ENCODE data around the gene SPOPL.

SPOPL gene

GRCh38 chr2:138577066-138577465 is 75.5 kb downstream of the SPOPL start:
- no peak overlapping the region for H3K4me3 ChIP-seq (ENCODE audit: low read depth, low read length)
- H3K36me3 ChIP-seq (ENCODE audit: control insufficient read depth, insufficient read depth, low read length) = no peaks in the 10 kb centered on the region
- H3K9me3 ChIP-seq (ENCODE audit: control insufficient read depth, insufficient read depth, low read length) = no peaks in the 10 kb centered on the region
- H3K9ac ChIP-seq (ENCODE audit: low read depth, low read length) = no peak overlapping the region
- no peaks in the 10 kb centered on the region for H3K27me3 ChIP-seq (ENCODE audit: control insufficient read depth, insufficient read depth, low read length)
- H3K4me1 ChIP-seq (ENCODE audit: control insufficient read depth, insufficient read depth, low read length) = no peaks in the 10 kb centered on the region

- H3K27me3 ChIP-seq (ENCODE audit: control insufficient read depth, insufficient read depth, low read length) = no peaks in the 10 kb centered on the region
- H3K36me3 ChIP-seq (ENCODE audit: control insufficient read depth, insufficient read depth, low read length) = no peaks in the 10 kb centered on the region
- H3K9me3 ChIP-seq (ENCODE audit: control insufficient read depth, insufficient read depth, low read length) = no peaks in the 10 kb centered on the region
- H3K9ac ChIP-seq (ENCODE audit: low read depth, low read length) = no peak overlapping the region
- no peak overlapping the region for H3K4me3 ChIP-seq (ENCODE audit: low read depth, low read length)
- H3K4me1 ChIP-seq (ENCODE audit: control insufficient read depth, insufficient read depth, low read length) = no peaks in the 10 kb centered on the region
These were observed 78.0 kb downstream of the SPOPL start for GRCh38 chr2:138579556-138579955.

GRCh38 chr2:138581909-138582308 is 80.3 kb downstream of the SPOPL start:
- H3K27me3 ChIP-seq (ENCODE audit: control insufficient read depth, insufficient read depth, low read length) = no peaks in the 10 kb centered on the region
- no peak overlapping the region for H3K9ac ChIP-seq (ENCODE audit: low read depth, low read length)
- no peaks in the 10 kb centered on the region for H3K9me3 ChIP-seq (ENCODE audit: control insufficient read depth, insufficient read depth, low read length)
- no peaks in the 10 kb centered on the region for H3K36me3 ChIP-seq (ENCODE audit: control insufficient read depth, insufficient read depth, low read length)
- no peaks in the 10 kb centered on the region for H3K4me1 ChIP-seq (ENCODE audit: control insufficient read depth, insufficient read depth, low read length)
- H3K4me3 ChIP-seq (ENCODE audit: low read depth, low read length) = no peak overlapping the region

DNA sequence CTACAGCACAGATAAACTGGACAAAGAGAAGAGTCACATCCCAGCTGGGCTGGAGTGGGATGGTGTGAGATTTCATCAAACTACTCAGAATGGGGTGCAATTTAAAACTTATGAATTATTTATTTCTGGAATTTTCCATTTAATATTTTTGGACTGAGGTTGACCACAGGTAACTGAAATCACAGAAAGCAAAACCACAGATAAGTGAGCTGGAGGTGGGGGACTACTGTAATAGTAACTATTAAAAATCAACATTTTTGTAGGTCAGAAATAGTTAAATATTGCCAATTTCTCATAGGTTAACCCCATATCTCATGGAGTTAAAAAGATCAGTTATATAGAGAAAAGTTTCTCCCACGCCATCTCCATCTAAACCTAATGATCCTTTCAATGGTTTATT is 88.1 kb downstream of the SPOPL start:
- H3K4me3 ChIP-seq (ENCODE audit: low read depth, low read length) = no peak overlapping the region
- H3K9me3 ChIP-seq (ENCODE audit: control insufficient read depth, insufficient read depth, low read length) = no peaks in the 10 kb centered on the region
- no peaks in the 10 kb centered on the region for H3K36me3 ChIP-seq (ENCODE audit: control insufficient read depth, insufficient read depth, low read length)
- H3K27me3 ChIP-seq (ENCODE audit: control insufficient read depth, insufficient read depth, low read length) = no peaks in the 10 kb centered on the region
- no peak overlapping the region for H3K9ac ChIP-seq (ENCODE audit: low read depth, low read length)
- H3K4me1 ChIP-seq (ENCODE audit: control insufficient read depth, insufficient read depth, low read length) = no peaks in the 10 kb centered on the region

GRCh38 chr2:138596403-138596802 is 94.8 kb downstream of the SPOPL start:
- Histone ChIP-seq H3K9ac (ENCODE audit: low read depth, low read length) (no peak overlapping the region), H3K9me3 (ENCODE audit: control insufficient read depth, insufficient read depth, low read length) (no peaks in the 10 kb centered on the region), H3K27me3 (ENCODE audit: control insufficient read depth, insufficient read depth, low read length) (no peaks in the 10 kb centered on the region), H3K36me3 (ENCODE audit: control insufficient read depth, insufficient read depth, low read length) (no peaks in the 10 kb centered on the region), H3K4me3 (ENCODE audit: low read depth, low read length) (no peak overlapping the region), H3K4me1 (ENCODE audit: control insufficient read depth, insufficient read depth, low read length) (peaks cover 5% of the 10 kb centered on the region)

DNA sequence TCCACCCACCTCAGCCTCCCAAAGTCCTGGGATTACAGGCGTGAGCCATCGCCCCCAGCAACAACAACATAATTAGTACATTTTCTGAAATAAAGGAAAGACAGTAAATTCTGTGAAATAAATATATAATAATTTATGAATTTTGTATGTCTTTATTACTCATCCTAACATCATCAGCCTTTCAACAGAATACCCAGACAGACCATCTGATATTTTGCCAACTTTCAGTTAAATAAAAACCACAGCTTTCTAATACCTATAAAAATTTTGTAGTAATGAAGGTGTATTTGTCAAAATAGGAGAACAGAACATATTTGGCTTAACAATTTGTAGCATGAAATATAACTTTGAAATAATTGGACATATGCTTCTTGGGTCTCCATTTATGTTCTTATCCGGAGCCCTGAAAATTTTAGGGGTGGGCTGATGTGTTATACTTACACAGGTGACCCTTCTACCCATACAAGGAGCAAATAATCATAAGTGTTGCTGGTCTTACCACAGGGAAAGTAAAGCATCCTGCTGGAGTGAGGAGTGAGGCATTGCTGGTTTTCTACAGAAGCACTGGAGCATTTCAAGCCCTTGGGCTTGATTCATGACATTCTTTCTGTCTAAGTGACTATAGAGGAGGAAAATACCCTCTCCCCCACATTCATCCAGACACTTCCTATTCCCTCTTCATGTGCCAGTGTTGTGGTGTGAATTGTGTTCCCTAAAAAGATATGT is 99.3 kb downstream of the SPOPL start:
- H3K4me1 ChIP-seq (ENCODE audit: control insufficient read depth, insufficient read depth, low read length) = peaks cover 5% of the 10 kb centered on the region
- no peaks in the 10 kb centered on the region for H3K9me3 ChIP-seq (ENCODE audit: control insufficient read depth, insufficient read depth, low read length)
- H3K4me3 ChIP-seq (ENCODE audit: low read depth, low read length) = no peak overlapping the region
- H3K9ac ChIP-seq (ENCODE audit: low read depth, low read length) = no peak overlapping the region
- no peaks in the 10 kb centered on the region for H3K27me3 ChIP-seq (ENCODE audit: control insufficient read depth, insufficient read depth, low read length)
- H3K36me3 ChIP-seq (ENCODE audit: control insufficient read depth, insufficient read depth, low read length) = no peaks in the 10 kb centered on the region

DNA sequence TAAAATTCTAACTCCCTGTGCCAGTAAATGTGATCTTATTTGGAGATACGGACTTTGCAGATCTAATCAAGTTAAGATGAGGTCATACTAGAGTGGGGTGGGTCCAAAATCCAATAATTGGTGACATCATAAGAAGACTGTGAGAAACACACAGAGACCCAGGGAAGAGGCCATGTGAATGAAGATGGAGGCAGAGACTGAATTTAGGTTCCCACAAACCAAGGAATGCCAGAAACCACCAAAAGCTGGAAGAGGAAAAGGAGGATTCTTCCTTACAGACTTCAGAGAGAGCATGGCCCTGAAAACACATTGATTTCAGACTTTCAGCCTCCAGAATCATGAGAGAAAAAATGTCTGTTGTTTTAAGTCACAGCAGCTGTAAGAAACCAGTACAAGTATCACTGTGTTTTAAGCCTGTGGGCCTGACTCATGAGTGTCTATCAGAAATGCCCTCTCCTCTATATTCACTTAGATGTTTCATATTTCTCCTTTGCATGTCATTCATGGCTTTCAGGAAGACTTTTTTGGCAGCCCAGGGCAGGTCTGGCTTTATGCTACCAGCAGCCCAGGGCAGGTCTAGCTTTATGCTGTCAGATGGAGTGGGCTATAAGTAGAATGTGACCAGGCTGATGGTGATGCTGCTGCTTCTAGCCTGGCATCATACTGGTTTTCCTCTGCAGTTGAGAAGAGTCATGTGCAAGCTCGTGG is 100.0 kb downstream of the SPOPL start:
- H3K4me1 ChIP-seq (ENCODE audit: control insufficient read depth, insufficient read depth, low read length) = peaks cover 2% of the 10 kb centered on the region
- H3K9me3 ChIP-seq (ENCODE audit: control insufficient read depth, insufficient read depth, low read length) = no peaks in the 10 kb centered on the region
- no peak overlapping the region for H3K4me3 ChIP-seq (ENCODE audit: low read depth, low read length)
- no peaks in the 10 kb centered on the region for H3K27me3 ChIP-seq (ENCODE audit: control insufficient read depth, insufficient read depth, low read length)
- H3K36me3 ChIP-seq (ENCODE audit: control insufficient read depth, insufficient read depth, low read length) = no peaks in the 10 kb centered on the region
- no peak overlapping the region for H3K9ac ChIP-seq (ENCODE audit: low read depth, low read length)

DNA sequence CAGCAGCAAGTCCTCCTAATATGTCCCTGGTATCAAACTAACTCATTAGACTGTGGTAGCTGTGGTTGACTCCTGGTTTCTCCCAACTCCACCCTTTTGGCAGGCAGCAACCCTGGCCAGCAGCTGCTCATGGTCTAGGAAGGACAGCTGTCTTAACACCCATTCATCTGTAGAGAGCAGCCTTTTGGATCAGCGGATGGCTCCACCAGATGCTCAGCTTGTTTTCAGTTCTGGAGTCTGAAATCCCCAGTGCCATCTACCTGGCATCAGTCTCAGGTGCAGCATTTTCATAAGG is 100.5 kb downstream of the SPOPL start:
- Histone ChIP-seq H3K9ac (ENCODE audit: low read depth, low read length) (no peak overlapping the region), H3K36me3 (ENCODE audit: control insufficient read depth, insufficient read depth, low read length) (no peaks in the 10 kb centered on the region), H3K27me3 (ENCODE audit: control insufficient read depth, insufficient read depth, low read length) (no peaks in the 10 kb centered on the region), H3K4me1 (ENCODE audit: control insufficient read depth, insufficient read depth, low read length) (no peaks in the 10 kb centered on the region), H3K4me3 (ENCODE audit: low read depth, low read length) (no peak overlapping the region), H3K9me3 (ENCODE audit: control insufficient read depth, insufficient read depth, low read length) (no peaks in the 10 kb centered on the region)

DNA sequence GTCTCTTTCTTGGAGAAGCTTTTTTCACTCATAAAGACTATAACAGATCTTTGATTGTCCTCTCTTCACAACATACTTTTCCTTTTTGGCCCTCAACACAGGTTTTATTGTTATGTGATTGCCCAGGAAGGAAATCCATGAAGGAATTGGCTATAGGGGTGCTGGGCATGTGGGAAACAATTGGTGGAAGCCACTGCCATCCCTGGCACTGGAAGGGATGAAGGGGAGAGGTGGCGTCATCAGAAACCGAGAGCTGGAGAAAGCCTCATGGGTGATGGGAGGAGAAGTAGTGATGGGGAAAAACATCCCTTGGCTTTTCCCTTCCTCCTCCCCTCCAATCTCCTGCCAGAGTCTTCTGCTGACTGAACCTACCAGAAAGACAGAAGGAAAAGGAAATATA is 106.2 kb downstream of the SPOPL start:
- no peaks in the 10 kb centered on the region for H3K27me3 ChIP-seq (ENCODE audit: control insufficient read depth, insufficient read depth, low read length)
- no peaks in the 10 kb centered on the region for H3K9me3 ChIP-seq (ENCODE audit: control insufficient read depth, insufficient read depth, low read length)
- H3K36me3 ChIP-seq (ENCODE audit: control insufficient read depth, insufficient read depth, low read length) = no peaks in the 10 kb centered on the region
- no peak overlapping the region for H3K4me3 ChIP-seq (ENCODE audit: low read depth, low read length)
- no peak overlapping the region for H3K9ac ChIP-seq (ENCODE audit: low read depth, low read length)
- no peaks in the 10 kb centered on the region for H3K4me1 ChIP-seq (ENCODE audit: control insufficient read depth, insufficient read depth, low read length)

GRCh38 chr2:138609446-138609845 is 107.9 kb downstream of the SPOPL start:
- H3K4me1 ChIP-seq (ENCODE audit: control insufficient read depth, insufficient read depth, low read length) = no peaks in the 10 kb centered on the region
- H3K9ac ChIP-seq (ENCODE audit: low read depth, low read length) = no peak overlapping the region
- no peaks in the 10 kb centered on the region for H3K36me3 ChIP-seq (ENCODE audit: control insufficient read depth, insufficient read depth, low read length)
- H3K9me3 ChIP-seq (ENCODE audit: control insufficient read depth, insufficient read depth, low read length) = no peaks in the 10 kb centered on the region
- H3K27me3 ChIP-seq (ENCODE audit: control insufficient read depth, insufficient read depth, low read length) = no peaks in the 10 kb centered on the region
- H3K4me3 ChIP-seq (ENCODE audit: low read depth, low read length) = no peak overlapping the region

DNA sequence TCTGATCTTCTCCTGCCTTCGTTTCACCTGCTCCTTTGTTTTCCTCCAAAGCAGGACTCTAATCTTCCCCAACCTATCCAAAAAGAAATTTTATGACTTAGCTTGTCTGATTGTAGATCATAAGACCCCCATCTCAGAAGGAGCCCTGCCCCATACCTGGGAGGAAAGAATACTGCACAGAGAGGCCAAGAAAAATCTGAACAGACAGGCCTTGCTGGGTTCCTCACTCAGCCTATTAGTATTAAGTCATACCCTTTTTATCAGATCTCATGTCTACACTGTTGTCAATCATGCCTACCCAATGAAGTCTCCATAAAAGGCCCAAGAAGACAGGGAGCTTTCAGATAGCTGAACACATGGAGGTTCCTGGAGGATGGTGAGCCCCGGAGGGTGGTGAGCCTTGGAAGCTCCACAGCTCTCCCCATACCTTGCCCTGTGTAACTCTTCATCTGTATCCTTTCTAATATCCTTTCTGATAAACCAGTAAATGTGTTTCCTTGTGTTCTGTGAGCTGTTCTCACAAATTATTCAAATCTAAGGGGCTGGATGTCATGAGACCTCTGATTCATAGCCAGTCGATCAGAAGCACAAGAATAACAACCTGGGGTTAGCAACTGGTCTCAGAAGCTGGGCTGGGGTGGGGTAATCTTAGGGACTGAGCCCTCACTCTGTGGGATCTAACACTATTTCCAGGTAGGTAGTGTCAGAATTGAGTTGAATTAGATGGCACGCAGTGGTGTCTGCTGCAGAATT is 108.8 kb downstream of the SPOPL start:
- H3K4me3 ChIP-seq (ENCODE audit: low read depth, low read length) = no peak overlapping the region
- no peaks in the 10 kb centered on the region for H3K4me1 ChIP-seq (ENCODE audit: control insufficient read depth, insufficient read depth, low read length)
- H3K9ac ChIP-seq (ENCODE audit: low read depth, low read length) = no peak overlapping the region
- H3K27me3 ChIP-seq (ENCODE audit: control insufficient read depth, insufficient read depth, low read length) = no peaks in the 10 kb centered on the region
- no peaks in the 10 kb centered on the region for H3K36me3 ChIP-seq (ENCODE audit: control insufficient read depth, insufficient read depth, low read length)
- H3K9me3 ChIP-seq (ENCODE audit: control insufficient read depth, insufficient read depth, low read length) = no peaks in the 10 kb centered on the region

GRCh38 chr2:138615257-138615656 is 113.7 kb downstream of the SPOPL start:
- Histone ChIP-seq H3K4me3 (ENCODE audit: low read depth, low read length) (no peak overlapping the region), H3K4me1 (ENCODE audit: control insufficient read depth, insufficient read depth, low read length) (no peaks in the 10 kb centered on the region), H3K9me3 (ENCODE audit: control insufficient read depth, insufficient read depth, low read length) (no peaks in the 10 kb centered on the region)

More at GRCh38 chr2:138615257-138615656, 113.7 kb downstream of the SPOPL start:
- H3K36me3 ChIP-seq (ENCODE audit: control insufficient read depth, insufficient read depth, low read length) = no peaks in the 10 kb centered on the region
- H3K9ac ChIP-seq (ENCODE audit: low read depth, low read length) = no peak overlapping the region
- no peaks in the 10 kb centered on the region for H3K27me3 ChIP-seq (ENCODE audit: control insufficient read depth, insufficient read depth, low read length)

All from iPS-15b (cell line).